GM19463 (cell line): ENCODE results near the gene SCPEP1.
"Not testable (repeated sequence)": the region's sequence is repeated elsewhere in the genome, so short reads cannot be mapped to it uniquely, and the experiment has no call there.

Source experiments
- ATAC-seq: cut with Tn5 transposase; IDR thresholded peaks from one replicate; pipeline ENCODE4 v1.9.1; 2021; ENCODE audit warnings: mild to moderate bottlenecking, moderate library complexity; ENCODE audit not compliant: unreplicated experiment

SCPEP1 gene

GRCh38 chr17:56960596-56961538 lies 17.1 kb upstream of the SCPEP1 start, which contains the start of gene COIL:
Gene COIL, minus strand, starts transcription at chr17:56961050. Its CDS starts 31 bp downstream, at chr17:56961019.
- ATAC-seq: peak; percentile 97

- not testable (repeated sequence) for ATAC-seq
These were observed 12.7 kb upstream of the SCPEP1 start for GRCh38 chr17:56965241-56965640.

- ATAC-seq: not testable (repeated sequence)
These were observed 12.2 kb upstream of the SCPEP1 start for GRCh38 chr17:56965681-56966080.

- ATAC-seq: no peak
These were observed 11.6 kb upstream of the SCPEP1 start for GRCh38 chr17:56966338-56966737.

DNA sequence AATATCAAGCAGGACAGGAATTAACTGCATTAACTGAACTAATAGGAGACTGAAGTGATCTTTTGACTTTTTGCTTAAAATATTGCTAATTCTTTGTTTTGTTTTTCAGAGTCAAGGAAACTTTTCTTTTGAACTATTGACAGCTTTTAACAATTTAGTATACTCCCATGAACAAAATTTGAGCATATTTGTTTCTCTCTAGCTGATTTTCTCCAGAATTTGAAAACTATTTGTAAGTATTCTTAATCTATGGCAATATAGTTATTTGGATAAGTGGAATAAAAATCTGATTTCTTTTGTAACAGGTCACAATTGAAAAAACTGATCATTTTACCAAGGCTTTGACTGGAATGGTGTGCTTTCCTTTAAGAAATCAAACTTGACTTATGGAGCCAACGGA lies 7.0 kb upstream of the SCPEP1 start:
- ATAC-seq: no peak

- ATAC-seq: no peak
These were observed 5.7 kb upstream of the SCPEP1 start for GRCh38 chr17:56972111-56972730.

- no peak for ATAC-seq
These were observed 4.4 kb upstream of the SCPEP1 start for GRCh38 chr17:56973520-56973919.

DNA sequence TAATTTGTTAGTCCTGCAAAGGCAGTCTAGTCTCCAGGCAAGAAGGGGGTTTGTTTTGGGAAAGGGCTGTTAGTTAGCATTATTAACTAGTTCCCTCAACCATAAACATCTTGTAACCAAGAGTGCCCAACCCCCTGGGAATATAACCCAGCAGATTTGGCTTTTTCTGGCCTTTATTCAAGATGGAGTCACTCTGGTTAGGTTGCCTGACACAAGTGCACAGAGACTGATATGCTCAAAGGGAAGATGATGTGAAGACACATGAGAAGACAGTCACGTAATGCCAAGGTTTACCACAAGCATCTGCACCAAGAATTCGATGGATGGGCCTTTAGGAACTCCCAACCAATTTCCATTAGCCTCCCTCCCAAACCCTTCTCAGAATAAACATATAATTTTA lies 3.9 kb upstream of the SCPEP1 start:
- ATAC-seq: no peak

- ATAC-seq: no peak
These were observed 2.3 kb upstream of the SCPEP1 start for GRCh38 chr17:56975656-56976055.

DNA sequence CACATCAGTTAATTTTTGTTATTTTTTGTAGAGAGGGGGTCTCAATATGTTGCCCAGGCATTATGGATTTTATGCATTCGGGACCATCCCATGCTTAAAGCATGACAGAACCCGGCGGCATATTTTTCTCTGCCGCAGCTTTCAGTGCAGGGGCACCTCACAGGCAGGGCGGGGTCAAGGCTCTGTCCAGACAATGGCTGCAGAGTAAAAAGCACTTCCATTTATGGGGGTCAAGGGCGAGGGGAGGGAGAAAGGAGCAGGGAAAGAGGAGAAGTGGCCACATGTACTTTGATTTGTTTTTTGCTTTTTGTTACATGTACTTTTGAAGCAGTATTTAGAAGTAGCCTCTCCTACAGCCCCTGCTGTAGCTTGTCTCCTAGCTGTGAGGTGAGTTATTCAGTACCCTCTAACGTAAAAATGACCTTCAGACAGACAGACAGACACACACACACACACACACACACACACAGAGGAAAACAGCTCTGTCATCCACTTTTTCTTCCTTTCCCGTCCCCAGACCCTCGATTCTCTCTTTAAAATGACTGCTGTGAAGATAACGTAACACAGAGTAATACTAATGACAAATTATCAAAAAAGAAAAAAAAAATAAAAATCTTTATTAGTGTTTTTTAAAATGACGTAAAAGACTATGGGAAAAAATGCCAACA lies 856 bp upstream of the SCPEP1 start:
- no peak for ATAC-seq

DNA sequence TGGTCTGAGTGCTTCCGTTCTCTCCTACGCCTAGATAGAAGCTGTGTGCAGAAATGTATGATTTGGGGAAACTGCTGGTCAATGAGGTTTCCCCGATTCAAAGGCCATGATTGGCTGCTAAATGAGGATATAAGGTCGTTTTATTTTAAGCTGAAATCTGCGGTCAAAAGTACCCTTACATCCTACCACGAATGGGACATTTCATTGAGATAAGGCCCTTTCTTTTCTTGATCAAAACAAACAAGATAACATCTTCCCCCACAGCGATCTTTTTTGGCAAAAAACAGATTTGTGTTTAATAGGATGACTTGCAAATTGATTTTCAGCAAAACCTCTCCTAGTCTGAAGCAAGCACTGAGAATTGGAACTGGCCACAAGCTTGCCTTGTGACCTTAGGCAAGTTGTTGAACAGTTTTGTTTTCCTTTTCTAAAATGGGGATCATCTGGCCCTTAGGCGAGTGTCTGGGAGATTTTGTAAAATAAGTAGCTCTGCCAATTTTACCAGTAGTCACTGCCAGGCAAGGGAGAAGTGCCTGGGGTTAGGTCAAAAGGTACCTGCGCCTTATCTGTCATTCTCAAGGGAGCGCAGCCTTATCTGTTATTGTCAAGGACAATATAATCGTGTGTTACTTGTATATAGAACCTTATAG lies 635 bp downstream of the SCPEP1 start:
- ATAC-seq: no peak

- no peak for ATAC-seq
These were observed 1.2 kb downstream of the SCPEP1 start for GRCh38 chr17:56979091-56979480.

GRCh38 chr17:56980526-56980925 lies 2.6 kb downstream of the SCPEP1 start:
- not testable (repeated sequence) for ATAC-seq

DNA sequence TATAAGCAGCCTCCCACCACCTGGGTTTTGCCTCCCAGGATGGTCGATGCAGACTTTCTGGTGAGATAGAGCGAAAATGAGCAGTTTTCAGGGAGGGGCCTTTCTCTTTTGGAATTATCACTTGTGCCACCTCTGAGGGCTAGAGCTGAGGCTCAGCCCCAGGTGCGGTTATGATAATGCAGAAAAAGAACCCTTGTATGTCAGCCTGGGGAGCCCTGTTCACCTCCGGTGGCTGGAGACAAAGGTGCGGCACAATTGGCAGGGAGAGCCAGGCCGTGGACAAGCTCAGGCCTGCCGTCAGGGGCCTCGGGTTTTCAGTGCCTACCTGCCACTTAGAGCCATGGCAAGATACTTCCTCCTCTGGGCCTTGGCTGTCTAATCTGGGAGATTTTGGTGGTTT lies 4.4 kb downstream of the SCPEP1 start:
- ATAC-seq: no peak

DNA sequence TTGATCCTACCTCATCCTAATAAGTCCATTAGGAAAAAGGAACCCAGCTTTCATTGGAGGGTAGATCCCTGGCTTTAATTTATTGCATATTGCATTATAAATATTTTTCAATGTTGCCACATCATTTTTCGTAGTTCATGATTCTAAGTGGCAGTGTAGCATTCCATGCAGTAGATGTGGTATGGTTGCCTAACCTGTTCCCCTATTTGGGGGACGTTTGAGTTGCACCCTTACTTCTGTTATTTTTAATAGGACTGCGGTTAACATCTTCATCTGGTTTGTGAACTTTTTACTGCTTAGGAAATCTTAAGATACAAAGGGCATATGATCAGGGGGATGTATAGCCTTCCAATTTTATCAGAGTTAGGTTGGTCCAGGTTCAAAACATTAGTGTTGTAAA lies 5.4 kb downstream of the SCPEP1 start:
- ATAC-seq: no peak

DNA sequence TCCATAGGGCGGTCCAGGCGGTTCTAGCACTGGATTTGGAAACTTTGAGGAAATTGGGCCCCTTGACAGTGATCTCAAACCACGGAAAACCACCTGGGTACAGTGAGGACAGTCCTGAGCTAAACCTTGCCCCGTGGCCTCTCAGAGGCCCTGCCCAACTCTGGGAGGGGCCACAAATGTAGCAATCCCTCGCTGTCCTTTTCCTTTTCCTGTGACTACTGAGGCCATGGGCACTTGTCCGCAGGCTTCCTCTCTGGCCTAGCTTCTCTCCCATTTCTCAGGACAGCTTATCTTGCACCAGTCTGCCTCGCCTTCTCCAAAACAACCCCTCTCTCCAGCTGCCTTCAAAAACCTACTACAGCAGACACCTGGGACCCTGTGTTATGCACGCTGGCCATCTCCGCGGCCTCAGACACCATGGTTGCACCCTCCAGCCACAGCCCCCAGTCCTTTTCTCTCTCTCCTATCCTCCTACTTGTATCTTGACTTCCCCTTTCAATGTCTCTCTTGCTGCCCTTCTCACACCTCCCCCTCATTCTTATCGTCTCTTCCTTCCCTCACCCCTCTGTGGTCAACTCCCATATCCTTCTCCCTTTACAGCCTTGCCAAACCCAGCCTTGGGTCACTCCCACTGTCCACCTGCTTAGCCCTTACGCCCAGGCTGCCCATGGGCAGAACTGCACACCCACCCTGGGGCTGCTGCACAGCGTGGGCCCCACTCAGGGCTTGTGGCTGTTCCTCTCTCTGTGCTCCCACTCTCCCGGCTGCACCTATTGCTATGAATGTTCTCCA lies 7.6 kb downstream of the SCPEP1 start:
- ATAC-seq: no peak

- ATAC-seq: no peak
These were observed 9.4 kb downstream of the SCPEP1 start for GRCh38 chr17:56987283-56987834.

- no peak for ATAC-seq
These were observed 11.1 kb downstream of the SCPEP1 start for GRCh38 chr17:56988901-56989572.

GRCh38 chr17:56992364-56992763 lies 14.4 kb downstream of the SCPEP1 start:
- no peak for ATAC-seq
